ENCODE results near the gene IFT22.
A peak's percentile ranks its signal among the peaks of the same experiment; 100 is the strongest.
"Not testable (repeated sequence)": the region's sequence is repeated elsewhere in the genome, so short reads cannot be mapped to it uniquely, and the experiment has no call there.

IFT22 gene

GRCh38 chr7:101308245-101309085 lies 13.1 kb downstream of the IFT22 start:
- peak; percentile 7 for DNase-seq (ENCODE audit: low read depth)

GRCh38 chr7:101306307-101306706 lies 15.3 kb downstream of the IFT22 start:
- DNase-seq (ENCODE audit: low read depth) = no peak

- no peak for DNase-seq (ENCODE audit: low read depth)
Observed at GRCh38 chr7:101303102-101303701, 18.4 kb downstream of the IFT22 start.

GRCh38 chr7:101302641-101303101 lies 18.9 kb downstream of the IFT22 start:
- DNase-seq (ENCODE audit: low read depth) = no peak

- no peak for DNase-seq (ENCODE audit: low read depth)
Observed at GRCh38 chr7:101300465-101301376, 20.9 kb downstream of the IFT22 start.

- DNase-seq (ENCODE audit: low read depth) = no peak
Observed at GRCh38 chr7:101299511-101300464, 21.8 kb downstream of the IFT22 start.

GRCh38 chr7:101294832-101295121 lies 26.8 kb downstream of the IFT22 start:
- no peak for DNase-seq (ENCODE audit: low read depth)

GRCh38 chr7:101294039-101294831 lies 27.4 kb downstream of the IFT22 start:
- no peak for DNase-seq (ENCODE audit: low read depth)

GRCh38 chr7:101293069-101294021 lies 28.3 kb downstream of the IFT22 start:
- DNase-seq (ENCODE audit: low read depth) = not testable (repeated sequence)

- not testable (repeated sequence) for DNase-seq (ENCODE audit: low read depth)
Observed at GRCh38 chr7:101292566-101292965, 29.0 kb downstream of the IFT22 start.

GRCh38 chr7:101290186-101291037 lies 31.2 kb downstream of the IFT22 start:
- DNase-seq (ENCODE audit: low read depth) = peak; percentile 15

- DNase-seq (ENCODE audit: low read depth) = not testable (repeated sequence)
Observed at GRCh38 chr7:101289687-101290086, 31.9 kb downstream of the IFT22 start.

- DNase-seq (ENCODE audit: low read depth) = no peak
Observed at GRCh38 chr7:101288439-101288838, 33.2 kb downstream of the IFT22 start.

- DNase-seq (ENCODE audit: low read depth) = no peak
Observed at GRCh38 chr7:101287032-101287431, 34.6 kb downstream of the IFT22 start.

- DNase-seq (ENCODE audit: low read depth) = not testable (repeated sequence)
Observed at GRCh38 chr7:101285880-101286279, 35.7 kb downstream of the IFT22 start.

- DNase-seq (ENCODE audit: low read depth) = no peak
Observed at GRCh38 chr7:101285171-101285570, 36.4 kb downstream of the IFT22 start.

GRCh38 chr7:101280912-101281311 lies 40.7 kb downstream of the IFT22 start:
- DNase-seq (ENCODE audit: low read depth) = not testable (repeated sequence)

All from stimulated activated CD8-positive, alpha-beta memory T cell treated with anti-CD3 and anti-CD28 coated beads, Interleukin-12 subunit alpha, Interleukin-12 subunit beta, amount 100 ng/mL, for 4 hours (primary cell).